GM19397 (cell line): ENCODE results near the gene CHST9.
"Not testable (repeated sequence)": the region's sequence is repeated elsewhere in the genome, so short reads cannot be mapped to it uniquely, and the experiment has no call there.

Experiments used
- ATAC-seq: cut with Tn5 transposase; IDR thresholded peaks from one replicate; pipeline ENCODE4 v1.9.1; 2021; ENCODE audit warnings: mild to moderate bottlenecking, moderate library complexity; ENCODE audit not compliant: unreplicated experiment

The CHST9 gene

DNA sequence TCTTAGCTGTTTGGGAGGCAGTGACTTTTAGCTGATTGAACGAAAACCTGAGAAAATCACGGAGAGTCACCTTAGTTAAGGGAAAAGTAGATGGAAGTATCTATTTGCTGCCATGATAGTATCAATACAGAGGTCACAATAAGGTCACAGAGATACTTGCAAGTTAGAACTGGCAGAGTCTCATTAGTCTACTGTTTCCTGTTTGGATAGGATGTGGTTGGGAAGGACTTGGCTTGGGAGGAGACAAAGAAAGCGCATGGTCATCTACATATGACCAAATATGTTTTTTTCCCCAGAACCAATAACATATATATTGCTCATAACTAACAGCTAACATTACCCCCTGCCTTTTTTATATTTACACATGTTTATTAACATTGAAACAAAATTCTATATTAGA, 241.2 kb downstream of the CHST9 start:
- ATAC-seq: no peak

GRCh38 chr18:26941584-26941983, 243.5 kb downstream of the CHST9 start:
- ATAC-seq: no peak

GRCh38 chr18:26940744-26941398, 244.2 kb downstream of the CHST9 start:
- ATAC-seq: no peak

- no peak for ATAC-seq
These were observed 253.4 kb downstream of the CHST9 start for GRCh38 chr18:26931659-26932058.

- no peak for ATAC-seq
These were observed 254.5 kb downstream of the CHST9 start for GRCh38 chr18:26930630-26931029.

DNA sequence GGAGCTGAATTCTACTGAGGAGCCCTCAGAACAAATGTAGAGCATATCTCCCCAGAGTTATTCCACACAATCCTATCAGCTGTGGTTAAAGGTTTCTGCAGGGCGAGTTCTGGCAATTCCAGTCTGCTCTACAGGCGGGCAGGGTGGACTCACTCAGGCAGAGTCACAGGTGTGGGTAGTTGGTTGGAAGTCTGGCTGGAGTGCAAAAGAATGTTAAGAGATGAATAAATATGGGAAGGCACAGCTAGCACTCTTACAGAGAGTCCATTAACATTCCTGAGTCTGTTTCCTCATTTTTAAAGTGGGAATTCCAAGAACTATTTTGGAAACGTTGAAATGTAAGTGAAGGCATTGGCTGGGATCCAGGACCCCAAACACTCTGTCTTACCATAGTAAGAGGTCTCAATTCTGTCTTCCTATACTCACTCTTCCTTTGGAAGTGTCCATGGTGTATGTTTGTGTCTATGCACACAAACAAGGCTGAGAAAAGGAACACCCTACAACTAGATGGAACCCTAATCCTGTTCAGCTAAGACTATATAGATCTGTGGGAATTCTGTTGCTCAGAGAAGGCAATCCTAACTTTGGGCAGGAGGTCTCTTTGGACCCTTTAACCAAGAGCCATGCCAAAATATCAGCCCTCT, 256.3 kb downstream of the CHST9 start:
- no peak for ATAC-seq

DNA sequence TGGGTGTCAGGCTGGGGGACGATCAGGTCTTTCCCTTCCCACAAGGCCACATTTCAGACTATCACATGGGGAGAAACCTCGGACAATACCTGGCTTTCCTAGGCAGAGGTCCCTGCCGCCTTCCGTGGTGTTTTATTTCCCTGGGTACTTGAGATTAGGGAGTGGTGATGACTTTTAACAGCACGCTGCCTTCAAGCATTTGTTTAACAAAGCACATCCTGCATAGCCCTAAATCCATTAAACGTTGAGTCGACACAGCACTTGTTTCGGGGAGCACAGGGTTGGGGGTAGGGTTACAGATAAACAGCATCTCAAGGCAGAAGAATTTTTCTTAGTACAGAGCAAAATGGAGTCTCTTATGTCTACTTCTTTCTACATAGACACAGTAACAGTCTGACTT, 257.3 kb downstream of the CHST9 start:
- ATAC-seq: not testable (repeated sequence)

DNA sequence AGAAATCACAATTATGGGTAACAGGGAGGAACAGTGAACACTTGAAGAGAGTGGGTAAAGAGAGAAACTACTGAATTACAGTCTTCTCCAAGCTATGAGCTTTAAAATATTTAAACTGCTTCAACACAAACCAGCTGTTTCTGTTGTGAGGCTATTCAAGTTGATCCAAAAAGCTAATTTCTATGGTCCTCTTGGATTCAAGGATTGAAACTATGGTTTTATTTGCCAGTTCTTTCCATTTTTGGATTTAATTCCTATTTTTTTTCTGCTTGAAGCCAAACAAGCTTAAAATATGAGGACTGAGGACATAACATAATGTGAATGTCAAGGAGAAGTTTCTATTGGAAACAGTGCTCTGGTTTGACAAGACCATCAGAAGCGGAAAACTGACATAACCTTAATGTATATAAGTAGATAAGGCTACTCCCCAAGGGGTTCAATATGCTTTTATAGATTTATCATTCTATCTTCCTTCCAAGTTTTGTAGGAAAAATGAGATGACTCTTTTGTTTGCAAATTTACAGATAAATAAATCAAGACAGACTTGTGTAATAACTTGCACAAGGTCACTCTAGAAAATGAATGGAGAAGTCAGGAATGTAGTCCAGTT, 258.9 kb downstream of the CHST9 start:
- no peak for ATAC-seq

GRCh38 chr18:26925313-26925712, 259.8 kb downstream of the CHST9 start:
- no peak for ATAC-seq

- ATAC-seq: no peak
These were observed 262.8 kb downstream of the CHST9 start for GRCh38 chr18:26922313-26922712.

DNA sequence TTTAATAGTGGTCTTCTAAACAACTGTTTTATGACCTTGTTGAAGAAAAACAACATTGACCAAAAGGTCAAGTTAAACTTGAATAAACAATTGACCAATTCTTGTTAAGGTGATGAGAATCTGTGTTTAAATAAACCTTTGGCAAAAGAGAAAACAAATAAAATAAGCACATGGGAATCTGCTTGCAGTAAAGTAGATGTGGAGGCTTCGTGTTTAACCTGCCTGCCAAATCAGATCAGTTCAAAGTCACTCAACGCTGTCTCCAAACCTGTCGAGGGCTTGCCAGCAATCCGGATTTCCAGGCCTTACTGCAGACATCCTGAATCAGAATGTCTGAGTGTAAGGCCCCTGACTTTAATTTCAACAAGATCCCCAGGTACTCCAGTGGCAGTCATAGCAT, 264.5 kb downstream of the CHST9 start:
- no peak for ATAC-seq

DNA sequence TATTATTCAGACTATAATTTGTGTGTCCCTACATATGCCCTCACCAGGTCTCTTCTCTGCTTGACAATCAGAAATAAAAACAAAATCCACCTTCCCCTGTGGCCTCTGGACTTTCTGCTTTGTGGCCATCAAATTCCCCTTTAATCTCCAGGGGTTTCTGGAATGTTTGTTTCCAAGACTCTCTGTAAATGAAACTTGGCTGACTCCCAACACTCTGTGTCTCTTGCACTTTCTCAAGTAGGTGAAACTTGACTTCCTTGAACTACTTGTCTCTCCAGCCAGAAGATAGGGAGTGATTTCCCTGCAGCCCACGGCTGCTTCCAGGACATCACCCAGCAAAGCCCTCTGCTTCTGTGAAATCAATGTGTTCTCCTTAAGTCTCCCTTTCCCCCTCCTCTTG, 265.5 kb downstream of the CHST9 start:
- no peak for ATAC-seq

- ATAC-seq: no peak
These were observed 265.9 kb downstream of the CHST9 start for GRCh38 chr18:26919201-26919600.

GRCh38 chr18:26911840-26912239, 273.3 kb downstream of the CHST9 start:
- ATAC-seq: no peak

GRCh38 chr18:26909599-26910290, 275.4 kb downstream of the CHST9 start:
- no peak for ATAC-seq

GRCh38 chr18:26908906-26909305, 276.2 kb downstream of the CHST9 start:
- no peak for ATAC-seq

GRCh38 chr18:26902291-26902690, 282.8 kb downstream of the CHST9 start:
- ATAC-seq: no peak

- ATAC-seq: no peak
These were observed 284.1 kb downstream of the CHST9 start for GRCh38 chr18:26901020-26901419.

DNA sequence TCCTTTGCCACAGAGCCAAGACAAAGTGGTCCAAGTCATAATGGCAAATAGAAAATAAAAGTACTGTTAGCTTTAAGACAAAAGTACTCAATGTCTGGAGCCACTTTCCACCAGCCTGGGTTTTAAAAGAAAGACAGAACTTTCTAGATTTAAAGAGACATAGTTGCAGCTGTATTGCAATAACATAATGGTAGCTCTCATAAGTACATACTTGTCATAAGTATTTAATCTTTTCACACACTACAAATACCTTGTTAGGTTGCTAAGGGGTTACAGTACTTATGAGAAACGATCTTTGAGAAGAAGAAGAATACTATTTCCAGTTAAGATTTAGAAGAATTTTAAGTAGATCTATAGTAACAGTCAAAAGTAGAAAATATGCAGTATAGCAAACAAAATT, 290.7 kb downstream of the CHST9 start:
- no peak for ATAC-seq

- ATAC-seq: no peak
These were observed 291.1 kb downstream of the CHST9 start for GRCh38 chr18:26893996-26894395.

GRCh38 chr18:26888259-26888658, 296.8 kb downstream of the CHST9 start:
- no peak for ATAC-seq
